ENCODE results near the gene CREM. TPM values are rescaled to one million over a fixed set of nuclear protein-coding genes. Genes with fewer than 3 reads are reported as not detected.

CREM gene
- total and polyA plus RNA-seq, 2 of the 4 experiments (the other 2 are of a cell fraction): 33.2 to 40.5 TPM

GRCh38 chr10:35259769-35260397 lies 133.2 kb downstream of the CREM start (continued):
- no peak for TF ChIP-seq MXI1 (IDR thresholded peaks at IDR 0.05; ENCODE audit: borderline replicate concordance, low read depth, low read length)
- TF ChIP-seq NFE2L2 (IDR thresholded peaks at IDR 0.05; ENCODE audit: low read depth, low read length): peak; percentile 62; the same call in 1 of the 2 replicates
- TF ChIP-seq, protein P1, sequence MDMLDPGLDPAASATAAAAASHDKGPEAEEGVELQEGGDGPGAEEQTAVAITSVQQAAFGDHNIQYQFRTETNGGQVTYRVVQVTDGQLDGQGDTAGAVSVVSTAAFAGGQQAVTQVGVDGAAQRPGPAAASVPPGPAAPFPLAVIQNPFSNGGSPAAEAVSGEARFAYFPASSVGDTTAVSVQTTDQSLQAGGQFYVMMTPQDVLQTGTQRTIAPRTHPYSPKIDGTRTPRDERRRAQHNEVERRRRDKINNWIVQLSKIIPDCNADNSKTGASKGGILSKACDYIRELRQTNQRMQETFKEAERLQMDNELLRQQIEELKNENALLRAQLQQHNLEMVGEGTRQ (IDR thresholded peaks at IDR 0.05; ENCODE audit: low read depth, low read length): no peak

GRCh38 chr10:35262436-35262835 lies 135.8 kb downstream of the CREM start:
- Histone ChIP-seq H3K23ac (ENCODE audit: low read depth, low read length) (no peak overlapping the region), H2AK5ac (ENCODE audit: low read depth, low read length) (no peak overlapping the region), H2BK20ac (ENCODE audit: low read depth, low read length) (no peak overlapping the region), H3K14ac (replicated peaks; ENCODE audit: low read depth, low read length) (no peak overlapping the region), H4K5ac (ENCODE audit: low read depth, low read length) (no peak overlapping the region), H2BK120ac (ENCODE audit: low read depth, low read length) (no peak overlapping the region), H3K79me1 (ENCODE audit: low read depth in 1 of 2, low read length in 2 of 2) (no peaks in the 10 kb centered on the region), H3K4me1 (ENCODE audit: control insufficient read depth, insufficient read depth, low read length) (peaks cover 8% of the 10 kb centered on the region), H3K27me3 (ENCODE audit: control insufficient read depth, insufficient read depth, low read length) (no peaks in the 10 kb centered on the region), H2AK9ac (replicated peaks; ENCODE audit: low read depth, low read length, poor library complexity) (no peak overlapping the region), H3K4me3 (ENCODE audit: insufficient read depth, low read depth, low read length) (no peak overlapping the region), H4K8ac (ENCODE audit: low read depth in 2 of 2, low read length in 2 of 2) (no peak overlapping the region), H2BK15ac (ENCODE audit: low read depth, low read length) (no peak overlapping the region), H4K20me1 (ENCODE audit: insufficient read depth, low read length) (no peaks in the 10 kb centered on the region), H3K9me3 (ENCODE audit: control insufficient read depth, insufficient read depth, low read length) (peaks cover 1% of the 10 kb centered on the region), H4K91ac (ENCODE audit: insufficient read depth, low read depth, low read length) (no peak overlapping the region), H2AFZ (replicated peaks; ENCODE audit: low read length, poor library complexity) (no peak overlapping the region), H3K9ac (ENCODE audit: low read depth, low read length) (no peak overlapping the region), H3K56ac (ENCODE audit: extremely low read depth, insufficient read depth, low read length) (no peak overlapping the region), H2BK5ac (ENCODE audit: low read depth, low read length, poor library complexity, severe bottlenecking) (no peak overlapping the region), H3K9me1 (ENCODE audit: insufficient read depth, low read length) (peaks cover 5% of the 10 kb centered on the region; the same call in 1 of the 2 replicates), H3K36me3 (ENCODE audit: control insufficient read depth, insufficient read depth, low read length) (no peaks in the 10 kb centered on the region), H3K4ac (ENCODE audit: low read depth, low read length) (no peak overlapping the region), H3K4me2 (ENCODE audit: low read depth, low read length) (no peak overlapping the region), H3K18ac (ENCODE audit: low read depth, low read length) (no peak overlapping the region), H3K27ac (ENCODE audit: insufficient read depth, low read length) (no peak overlapping the region)
- intact Hi-C loops (cut with micrococcal nuclease): no loop called here
- dilution Hi-C loops (cut with HindIII; ENCODE audit: low sequenced_read_pairs, unreplicated experiment): no loop called here
- ATAC-seq (ENCODE audit: low read depth): no peak
- in situ Hi-C loops (cut with MboI; ENCODE audit: low sequenced_read_pairs): no loop called here
- ChIA-PET POLR2A (ENCODE audit: unreplicated experiment) (no interaction called here), CTCF (no interaction called here)
- WGBS, 2 experiments (ENCODE audit: extremely low coverage in 2 of 2, insufficient read length in 1 of 2): no CpG with 5 or more reads among the region's 5 CpGs
- no TSS peak for BruUV-seq (replicated peaks)
- DNase-seq: peak; percentile 48
- TF ChIP-seq BHLHE40 (IDR thresholded peaks at IDR 0.05; ENCODE audit: low read depth, low read length) (no peak), FOS (IDR thresholded peaks at IDR 0.05; ENCODE audit: low read depth, low read length) (peak; percentile 35; the same call in 1 of the 2 replicates)
- TF ChIP-seq, protein P2, sequence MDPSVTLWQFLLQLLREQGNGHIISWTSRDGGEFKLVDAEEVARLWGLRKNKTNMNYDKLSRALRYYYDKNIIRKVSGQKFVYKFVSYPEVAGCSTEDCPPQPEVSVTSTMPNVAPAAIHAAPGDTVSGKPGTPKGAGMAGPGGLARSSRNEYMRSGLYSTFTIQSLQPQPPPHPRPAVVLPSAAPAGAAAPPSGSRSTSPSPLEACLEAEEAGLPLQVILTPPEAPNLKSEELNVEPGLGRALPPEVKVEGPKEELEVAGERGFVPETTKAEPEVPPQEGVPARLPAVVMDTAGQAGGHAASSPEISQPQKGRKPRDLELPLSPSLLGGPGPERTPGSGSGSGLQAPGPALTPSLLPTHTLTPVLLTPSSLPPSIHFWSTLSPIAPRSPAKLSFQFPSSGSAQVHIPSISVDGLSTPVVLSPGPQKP (IDR thresholded peaks at IDR 0.05; ENCODE audit: borderline replicate concordance, low read depth, low read length): no peak

All from IMR-90 (cell line).